COR-L47 (cell line): ENCODE measurements around the gene OR4C13.
"Not testable (repeated sequence)": the region's sequence is repeated elsewhere in the genome, so short reads cannot be mapped to it uniquely, and the experiment has no call there.

Experiments
- DNase-seq: peaks from one replicate; lab custom pipeline; 2025; lab: John Stamatoyannopoulos, UW

Gene OR4C13

DNA sequence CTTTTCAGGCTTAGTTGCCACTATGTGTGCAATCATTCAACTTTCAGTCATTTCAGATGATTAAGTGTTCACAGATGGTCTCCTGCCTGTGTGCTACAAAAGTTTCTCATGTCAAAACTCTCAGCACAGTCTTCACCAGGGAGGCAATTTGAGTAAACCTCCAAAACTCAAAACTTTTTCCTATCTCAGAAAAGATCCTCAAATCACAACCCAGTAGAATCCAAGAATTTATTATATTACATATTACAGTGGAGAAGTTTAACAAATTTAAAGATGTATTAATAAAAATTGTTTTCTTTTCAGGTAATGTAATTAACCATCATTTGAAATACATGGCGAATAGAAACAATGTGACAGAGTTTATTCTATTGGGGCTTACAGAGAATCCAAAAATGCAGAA is at the start of gene OR4C13:
Gene OR4C13 (plus strand): TSS at position 301 of the 400 bp plus-strand sequence. CDS start 32 bp downstream, at position 333.
- no peak for DNase-seq

DNA sequence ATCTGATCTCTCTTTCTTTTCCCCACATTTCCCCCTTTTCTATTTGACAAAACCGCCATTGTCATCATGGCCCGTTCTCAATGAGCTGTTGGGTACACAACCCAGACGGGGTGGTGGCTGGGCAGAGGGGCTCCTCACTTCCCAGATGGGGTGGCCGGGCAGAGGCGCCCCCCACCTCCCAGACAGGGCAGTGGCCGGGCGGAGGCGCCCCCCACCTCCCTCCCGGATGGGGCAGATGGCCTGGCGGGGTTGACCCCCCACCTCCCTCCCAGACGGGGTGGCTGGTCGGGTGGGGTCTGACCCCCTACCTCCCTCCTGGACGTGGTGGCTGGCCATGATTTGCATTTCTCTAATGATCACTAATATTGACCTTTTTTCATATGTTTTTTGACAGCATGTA is 40.7 kb upstream of the OR4C13 start:
- DNase-seq: not testable (repeated sequence)

DNA sequence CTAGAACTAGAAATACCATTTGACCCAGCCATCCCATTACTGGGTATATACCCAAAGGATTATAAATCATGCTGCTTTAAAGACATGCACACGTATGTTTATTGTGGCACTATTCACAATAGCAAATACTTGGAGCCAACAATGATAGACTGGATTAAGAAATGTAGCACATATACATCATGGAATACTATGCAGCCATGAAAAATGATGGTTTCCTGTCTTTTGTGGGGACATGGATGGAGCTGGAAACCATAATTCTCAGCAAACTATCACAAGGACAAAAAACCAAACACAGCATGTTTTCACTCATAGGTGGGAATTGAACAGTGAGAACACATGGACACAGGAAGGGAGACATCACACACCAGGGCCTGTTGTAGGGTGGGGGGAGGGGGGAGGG is 3.5 kb upstream of the OR4C13 start:
- DNase-seq: not testable (repeated sequence)

DNA sequence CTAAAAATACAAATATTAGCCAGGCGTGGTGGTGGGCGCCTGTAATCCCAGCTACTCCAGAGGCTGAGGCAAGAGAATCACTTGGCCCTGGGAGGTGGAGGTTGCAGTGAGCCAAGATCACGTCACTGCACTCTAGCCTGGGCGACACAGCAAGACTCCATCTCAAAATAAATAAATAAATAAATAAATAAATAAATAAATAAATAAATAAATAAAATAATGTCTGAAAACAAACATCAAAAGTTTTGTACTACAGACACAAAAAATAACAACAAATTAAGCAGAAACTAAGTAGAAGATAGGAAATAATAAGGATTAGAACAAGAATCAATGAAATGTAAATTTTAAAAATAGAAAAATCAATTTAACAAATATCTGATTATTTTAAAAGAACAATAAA is 21.2 kb downstream of the OR4C13 start:
- not testable (repeated sequence) for DNase-seq

DNA sequence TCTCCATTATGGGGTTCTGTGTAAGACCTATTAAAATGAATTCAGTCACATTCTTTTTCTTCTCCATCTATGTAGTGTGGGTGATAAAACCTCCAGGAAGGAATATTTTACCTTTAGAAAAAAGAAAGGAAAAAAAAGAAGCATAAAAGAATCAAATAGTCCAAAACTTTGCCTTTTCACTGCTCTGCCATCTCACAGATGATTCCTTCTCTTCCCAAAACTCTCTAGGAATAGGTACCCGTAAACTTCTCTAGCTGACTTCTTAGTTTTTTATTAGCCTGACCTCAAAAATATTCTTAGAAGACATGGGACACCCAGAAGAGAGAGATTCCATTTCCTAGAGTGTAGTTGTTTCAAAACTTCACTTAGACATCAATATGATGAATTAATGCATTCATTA is 30.2 kb downstream of the OR4C13 start, which contains the start of gene OR4C12:
Gene OR4C12 (minus strand): TSS at position 101 of the 400 bp plus-strand sequence. CDS start 34 bp downstream, at position 67.
- not testable (repeated sequence) for DNase-seq

DNA sequence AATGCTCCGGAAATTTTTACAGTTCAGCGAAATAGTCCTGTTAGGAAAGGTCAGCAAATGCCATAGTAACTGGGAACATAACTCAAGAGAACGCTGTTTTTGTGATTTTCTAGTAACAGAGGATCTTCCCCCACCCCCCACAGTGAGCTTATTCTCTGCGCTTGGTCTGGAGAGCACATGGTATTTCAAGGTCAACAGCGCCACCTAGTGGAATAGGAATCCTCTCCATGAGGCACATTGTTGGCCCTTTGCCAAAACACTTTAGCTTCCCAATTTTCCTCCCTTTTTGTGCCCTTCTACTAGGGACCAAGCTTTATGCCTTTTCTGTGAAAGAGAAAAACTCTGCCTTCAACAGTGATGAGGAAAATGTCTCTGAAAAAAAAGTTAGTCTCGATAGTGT is 43.4 kb downstream of the OR4C13 start:
- peak; percentile 82 for DNase-seq
